PFSK-1 (cell line): ENCODE data around the gene ZNF45.

Experiments
- SIN3A ChIP-seq: IDR thresholded peaks from 2 replicates; pipeline ENCODE4 v1.6.1; 2012; ENCODE audit warnings: mild to moderate bottlenecking, low read length, moderate library complexity, borderline replicate concordance; ENCODE audit not compliant: insufficient read depth
- TAF1 ChIP-seq: IDR thresholded peaks from 2 replicates; pipeline ENCODE4 v1.6.1; 2012; ENCODE audit warnings: low read length, control low read depth, borderline replicate concordance; ENCODE audit not compliant: insufficient read depth
- TF ChIP-seq, protein P1 (sequence below), 2 experiments: IDR thresholded peaks; 2 replicates each; pipeline versions ENCODE4 v1.6.1 to v1.8.0; 2011 to 2012; ENCODE audit warnings: low read depth in 2 of 2, low read length in 2 of 2, control low read depth in 1 of 2, inconsistent platforms in 1 of 2, mild to moderate bottlenecking in 1 of 2, moderate library complexity in 1 of 2; ENCODE audit not compliant: insufficient read depth in 1 of 2

DNA sequence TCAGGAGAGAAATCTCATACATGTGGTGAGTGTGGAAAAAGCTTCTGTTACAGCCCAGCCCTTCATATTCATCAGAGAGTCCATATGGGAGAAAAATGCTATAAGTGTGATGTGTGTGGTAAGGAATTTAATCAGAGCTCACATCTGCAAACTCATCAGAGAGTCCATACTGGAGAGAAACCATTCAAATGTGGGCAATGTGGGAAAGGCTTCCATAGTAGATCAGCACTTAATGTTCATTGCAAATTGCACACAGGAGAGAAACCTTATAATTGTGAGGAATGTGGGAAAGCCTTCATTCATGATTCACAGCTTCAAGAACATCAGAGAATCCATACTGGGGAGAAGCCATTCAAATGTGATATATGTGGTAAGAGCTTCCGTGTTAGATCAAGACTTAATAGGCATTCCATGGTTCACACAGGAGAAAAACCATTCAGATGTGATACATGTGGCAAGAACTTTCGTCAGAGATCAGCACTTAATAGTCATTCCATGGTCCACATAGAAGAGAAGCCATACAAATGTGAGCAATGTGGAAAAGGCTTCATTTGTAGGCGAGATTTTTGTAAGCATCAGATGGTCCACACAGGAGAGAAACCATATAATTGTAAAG is 31.1 kb upstream of the ZNF45 start:
- TF ChIP-seq SIN3A, result no peak
- no peak for TF ChIP-seq TAF1
- TF ChIP-seq, protein P1, sequence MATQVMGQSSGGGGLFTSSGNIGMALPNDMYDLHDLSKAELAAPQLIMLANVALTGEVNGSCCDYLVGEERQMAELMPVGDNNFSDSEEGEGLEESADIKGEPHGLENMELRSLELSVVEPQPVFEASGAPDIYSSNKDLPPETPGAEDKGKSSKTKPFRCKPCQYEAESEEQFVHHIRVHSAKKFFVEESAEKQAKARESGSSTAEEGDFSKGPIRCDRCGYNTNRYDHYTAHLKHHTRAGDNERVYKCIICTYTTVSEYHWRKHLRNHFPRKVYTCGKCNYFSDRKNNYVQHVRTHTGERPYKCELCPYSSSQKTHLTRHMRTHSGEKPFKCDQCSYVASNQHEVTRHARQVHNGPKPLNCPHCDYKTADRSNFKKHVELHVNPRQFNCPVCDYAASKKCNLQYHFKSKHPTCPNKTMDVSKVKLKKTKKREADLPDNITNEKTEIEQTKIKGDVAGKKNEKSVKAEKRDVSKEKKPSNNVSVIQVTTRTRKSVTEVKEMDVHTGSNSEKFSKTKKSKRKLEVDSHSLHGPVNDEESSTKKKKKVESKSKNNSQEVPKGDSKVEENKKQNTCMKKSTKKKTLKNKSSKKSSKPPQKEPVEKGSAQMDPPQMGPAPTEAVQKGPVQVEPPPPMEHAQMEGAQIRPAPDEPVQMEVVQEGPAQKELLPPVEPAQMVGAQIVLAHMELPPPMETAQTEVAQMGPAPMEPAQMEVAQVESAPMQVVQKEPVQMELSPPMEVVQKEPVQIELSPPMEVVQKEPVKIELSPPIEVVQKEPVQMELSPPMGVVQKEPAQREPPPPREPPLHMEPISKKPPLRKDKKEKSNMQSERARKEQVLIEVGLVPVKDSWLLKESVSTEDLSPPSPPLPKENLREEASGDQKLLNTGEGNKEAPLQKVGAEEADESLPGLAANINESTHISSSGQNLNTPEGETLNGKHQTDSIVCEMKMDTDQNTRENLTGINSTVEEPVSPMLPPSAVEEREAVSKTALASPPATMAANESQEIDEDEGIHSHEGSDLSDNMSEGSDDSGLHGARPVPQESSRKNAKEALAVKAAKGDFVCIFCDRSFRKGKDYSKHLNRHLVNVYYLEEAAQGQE (IDR thresholded peaks at IDR 0.05; ENCODE audit: insufficient read depth in 1 of 2, low read depth in 2 of 2, low read length in 2 of 2), result no peak
